Fibroblast of peridontal ligament (primary cell): Measurements from ENCODE around the gene CSRNP3.

Source experiments
- DNase-seq: peaks from one replicate; pipeline ENCODE4 v3.0.0-alpha.2; 2010; ENCODE audit errors: extremely low read depth

CSRNP3 gene, protein sequence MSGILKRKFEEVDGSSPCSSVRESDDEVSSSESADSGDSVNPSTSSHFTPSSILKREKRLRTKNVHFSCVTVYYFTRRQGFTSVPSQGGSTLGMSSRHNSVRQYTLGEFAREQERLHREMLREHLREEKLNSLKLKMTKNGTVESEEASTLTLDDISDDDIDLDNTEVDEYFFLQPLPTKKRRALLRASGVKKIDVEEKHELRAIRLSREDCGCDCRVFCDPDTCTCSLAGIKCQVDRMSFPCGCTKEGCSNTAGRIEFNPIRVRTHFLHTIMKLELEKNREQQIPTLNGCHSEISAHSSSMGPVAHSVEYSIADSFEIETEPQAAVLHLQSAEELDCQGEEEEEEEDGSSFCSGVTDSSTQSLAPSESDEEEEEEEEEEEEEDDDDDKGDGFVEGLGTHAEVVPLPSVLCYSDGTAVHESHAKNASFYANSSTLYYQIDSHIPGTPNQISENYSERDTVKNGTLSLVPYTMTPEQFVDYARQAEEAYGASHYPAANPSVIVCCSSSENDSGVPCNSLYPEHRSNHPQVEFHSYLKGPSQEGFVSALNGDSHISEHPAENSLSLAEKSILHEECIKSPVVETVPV

GRCh38 chr2:165469417-165469816 is at the start of gene CSRNP3:
Gene CSRNP3 (plus strand): TSS chr2:165469698. CDS start chr2:165595066, 125,368 bp downstream.
- DNase-seq, result peak; percentile 87

DNA sequence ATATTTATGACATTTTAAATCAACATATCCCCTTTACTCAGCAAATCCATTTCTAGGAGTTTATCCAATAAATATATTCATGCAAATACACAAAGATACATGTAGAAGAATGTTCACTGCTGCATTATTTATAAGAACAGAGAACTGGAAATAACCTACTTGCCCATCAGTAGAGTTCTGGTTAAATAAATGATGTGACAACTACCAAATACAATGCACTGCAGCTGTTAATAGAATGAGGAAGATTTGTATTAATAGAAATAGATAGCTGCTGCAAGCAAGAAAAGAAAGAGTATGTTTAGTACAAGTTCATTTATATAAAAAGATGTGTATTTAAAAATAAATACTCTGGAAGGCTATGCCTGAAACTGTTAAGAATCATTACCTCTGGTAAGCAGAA is 49.3 kb upstream of the CSRNP3 start:
- no peak for DNase-seq

DNA sequence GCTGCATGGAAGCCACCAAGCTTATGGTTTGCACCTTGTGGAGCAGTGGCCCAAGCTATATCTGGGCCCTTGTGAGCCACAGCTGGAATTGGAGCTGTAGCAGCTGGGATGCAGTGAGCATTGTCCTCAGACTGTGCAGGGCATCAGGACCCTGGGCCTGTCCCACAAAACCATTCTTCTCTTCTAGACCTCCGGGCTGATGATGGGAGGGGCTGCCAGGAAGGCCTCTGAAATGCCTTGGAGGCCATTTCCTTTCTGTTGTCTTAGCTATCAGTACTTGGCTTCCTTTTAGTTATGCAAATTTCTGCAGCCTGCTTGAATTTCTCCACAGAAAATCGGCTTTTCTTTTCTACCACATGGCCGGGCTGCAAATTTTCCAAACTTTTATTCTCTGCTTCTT is 46.4 kb upstream of the CSRNP3 start:
- DNase-seq, result no peak

GRCh38 chr2:165425556-165425955 is 43.9 kb upstream of the CSRNP3 start:
- DNase-seq, result no peak

DNA sequence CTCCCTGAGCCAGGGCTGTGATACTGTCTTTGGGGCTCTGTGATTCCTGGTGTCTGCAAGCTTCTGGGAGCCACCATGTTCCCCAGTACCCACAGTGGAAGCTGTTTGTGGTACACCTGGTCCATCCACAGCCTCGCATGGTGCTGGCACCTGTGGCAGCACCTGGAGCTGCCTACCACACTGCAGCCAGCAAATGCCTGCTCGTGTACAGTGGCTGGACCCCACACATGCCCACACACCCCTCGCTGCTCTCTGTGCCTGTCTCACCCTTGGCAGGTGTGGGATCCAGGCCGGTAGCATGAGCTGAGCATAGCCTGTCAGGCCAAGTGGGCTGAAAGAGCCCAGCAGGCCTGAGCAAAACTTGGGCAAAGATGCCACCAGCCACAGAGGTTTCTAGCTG is 41.8 kb upstream of the CSRNP3 start:
- no peak for DNase-seq

DNA sequence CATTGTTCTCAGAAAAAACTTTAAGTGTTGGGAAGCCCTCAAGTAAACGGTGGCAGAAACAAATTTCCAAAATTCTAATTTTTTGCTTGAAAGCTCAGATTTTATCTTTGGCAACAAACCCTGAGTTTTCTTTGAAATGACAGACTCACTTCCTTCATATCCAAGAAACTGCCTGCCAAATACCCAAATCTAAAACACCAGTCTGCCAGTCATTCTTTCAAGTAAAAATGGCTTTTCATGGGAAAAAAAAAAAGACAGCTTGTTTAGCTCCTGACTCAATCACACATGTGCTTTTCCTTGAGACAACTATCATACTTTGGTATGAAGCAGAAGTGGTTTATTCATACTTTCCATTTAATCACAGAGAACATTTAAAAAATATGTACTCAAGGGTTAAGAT is 40.6 kb upstream of the CSRNP3 start:
- peak; percentile 47 for DNase-seq

DNA sequence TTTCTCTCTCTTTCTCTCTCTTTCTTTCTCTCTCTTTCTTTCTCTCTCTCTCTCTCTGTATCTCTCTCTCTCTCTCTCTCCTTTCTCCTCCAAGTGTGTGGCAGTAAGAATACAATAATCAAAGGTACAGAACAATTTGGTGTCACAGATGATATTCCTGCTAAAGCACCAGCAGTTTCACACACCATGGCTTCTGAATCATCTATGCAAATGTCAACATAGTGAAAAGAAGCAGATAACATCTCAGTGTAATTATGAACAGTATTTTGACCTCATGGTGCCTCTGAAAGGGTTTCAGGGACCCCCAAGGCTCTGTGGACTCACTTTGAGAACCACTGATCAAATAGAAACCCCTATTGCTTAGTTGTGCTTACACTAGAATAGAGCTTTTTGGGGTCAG is 38.5 kb upstream of the CSRNP3 start:
- no peak for DNase-seq

GRCh38 chr2:165432234-165432966 is 37.1 kb upstream of the CSRNP3 start:
- no peak for DNase-seq

DNA sequence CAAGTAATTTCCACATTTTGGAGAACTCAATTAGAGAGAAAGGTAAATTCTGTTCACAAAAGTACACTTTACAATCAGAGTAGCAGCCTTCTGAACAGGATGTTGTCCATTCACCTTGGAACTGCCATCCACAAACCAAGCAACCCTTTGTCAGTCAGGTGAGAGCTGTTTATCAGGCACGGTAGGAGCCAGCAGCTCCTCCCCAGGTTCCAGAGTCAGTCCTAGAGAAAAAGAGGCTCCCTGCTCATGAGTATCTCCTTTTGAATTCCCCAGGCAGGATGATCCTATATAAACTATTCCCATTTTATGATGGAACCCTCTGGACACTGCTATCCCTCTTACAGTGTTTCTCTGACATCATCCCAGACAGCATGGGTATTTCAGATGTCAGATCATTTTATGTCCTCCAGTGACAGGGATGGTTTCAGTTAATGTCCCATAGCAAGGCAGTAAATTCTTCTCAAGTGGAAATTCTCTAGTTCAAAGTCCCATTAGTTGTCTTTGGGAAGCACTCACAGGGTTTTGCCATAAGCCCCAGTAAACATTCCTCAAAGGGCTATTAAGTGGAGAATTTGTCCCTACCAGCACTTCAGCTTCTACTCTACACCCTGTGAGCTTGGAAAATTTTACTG is 34.5 kb upstream of the CSRNP3 start:
- no peak for DNase-seq

- no peak for DNase-seq
Observed at GRCh38 chr2:165435611-165436010, 33.9 kb upstream of the CSRNP3 start.

DNA sequence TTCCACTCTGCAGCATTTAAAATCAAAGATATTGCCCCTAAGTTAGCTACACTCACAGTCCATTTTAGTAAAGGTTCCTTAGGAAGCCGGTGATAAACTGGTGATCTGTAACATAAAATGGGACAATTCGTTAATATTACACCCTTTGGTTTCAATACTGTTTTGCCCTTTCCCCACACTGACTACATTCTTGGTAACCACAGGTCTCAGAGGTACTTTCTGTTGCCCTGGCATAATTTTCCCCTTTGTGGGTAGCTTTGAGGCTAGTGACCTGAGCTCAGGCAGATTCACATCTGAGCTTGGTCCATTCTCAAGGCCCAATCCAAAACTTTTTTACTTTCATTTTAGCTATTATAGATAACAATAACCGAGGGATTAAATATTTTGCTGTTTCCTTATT is 32.9 kb upstream of the CSRNP3 start:
- no peak for DNase-seq

- peak; percentile 99 for DNase-seq
Observed at GRCh38 chr2:165440367-165440766, 29.1 kb upstream of the CSRNP3 start.

GRCh38 chr2:165443511-165443910 is 26.0 kb upstream of the CSRNP3 start:
- no peak for DNase-seq

GRCh38 chr2:165448406-165448805 is 21.1 kb upstream of the CSRNP3 start:
- no peak for DNase-seq

GRCh38 chr2:165450156-165450555 is 19.3 kb upstream of the CSRNP3 start:
- no peak for DNase-seq

GRCh38 chr2:165452327-165452726 is 17.2 kb upstream of the CSRNP3 start:
- DNase-seq, result no peak

DNA sequence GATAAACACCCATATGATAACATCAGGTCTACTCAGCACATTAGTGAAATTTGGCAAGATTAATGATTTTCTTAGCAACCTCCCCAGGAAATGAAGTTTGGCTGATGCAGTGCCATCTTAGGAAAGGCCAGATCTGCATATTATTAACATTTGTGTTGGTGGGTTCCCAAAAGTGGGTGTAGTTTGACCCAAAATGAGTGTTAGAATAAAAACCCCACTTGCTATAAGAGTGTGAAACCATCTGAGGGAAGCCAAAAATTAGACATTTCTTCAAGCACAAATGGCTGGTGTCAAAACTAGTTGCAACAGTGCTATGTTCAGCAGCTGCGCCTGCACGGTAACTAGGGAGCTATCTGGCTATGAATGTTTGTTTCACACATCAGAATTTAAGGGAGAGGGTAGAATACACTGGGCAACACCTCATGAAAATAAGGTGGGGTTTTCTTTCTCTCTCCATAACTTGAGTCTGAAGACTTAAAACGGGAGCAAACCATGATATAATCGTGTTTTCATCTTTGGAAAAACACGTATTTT is 15.9 kb upstream of the CSRNP3 start:
- no peak for DNase-seq

GRCh38 chr2:165454905-165455304 is 14.6 kb upstream of the CSRNP3 start:
- DNase-seq, result no peak

DNA sequence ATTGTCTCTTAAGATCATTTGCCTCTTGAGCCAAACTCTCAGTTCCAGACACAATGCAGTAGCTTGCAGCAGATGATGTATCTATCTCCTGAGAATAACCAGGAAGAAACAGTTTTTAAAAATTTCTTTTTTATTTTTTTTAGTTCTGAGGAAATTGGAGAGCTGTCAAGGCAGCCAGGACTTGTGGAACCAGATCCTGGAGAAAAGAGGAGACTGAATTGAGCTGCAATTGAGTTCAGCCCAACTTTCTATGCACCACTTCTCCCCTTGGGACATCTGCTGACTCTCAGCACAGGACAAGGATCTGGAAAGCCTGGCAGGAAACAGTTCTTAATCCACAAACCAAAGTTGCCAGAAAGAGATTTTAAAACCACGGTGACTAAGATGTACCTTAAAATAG is 13.5 kb upstream of the CSRNP3 start:
- DNase-seq, result peak; percentile 23

- no peak for DNase-seq
Observed at GRCh38 chr2:165462443-165462842, 7.1 kb upstream of the CSRNP3 start.

DNA sequence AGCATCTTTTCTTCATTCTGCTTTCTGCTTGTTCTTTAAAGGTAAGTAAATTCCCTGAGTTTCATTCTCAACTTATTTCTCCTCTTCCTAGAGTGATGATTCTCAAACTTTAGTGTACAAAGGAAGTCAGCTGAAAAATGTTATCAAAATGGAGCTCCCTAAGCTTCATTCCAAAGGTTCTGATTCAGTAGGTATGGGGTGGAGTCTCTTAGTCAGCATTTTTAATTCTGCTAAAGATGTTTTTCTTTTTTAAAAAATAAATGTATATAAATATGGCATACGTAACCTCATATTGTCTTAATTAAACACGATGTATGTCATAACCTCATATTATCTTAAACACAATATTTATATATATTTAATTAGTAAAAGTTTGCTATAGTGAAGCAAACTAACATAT is 3.1 kb upstream of the CSRNP3 start:
- no peak for DNase-seq

DNA sequence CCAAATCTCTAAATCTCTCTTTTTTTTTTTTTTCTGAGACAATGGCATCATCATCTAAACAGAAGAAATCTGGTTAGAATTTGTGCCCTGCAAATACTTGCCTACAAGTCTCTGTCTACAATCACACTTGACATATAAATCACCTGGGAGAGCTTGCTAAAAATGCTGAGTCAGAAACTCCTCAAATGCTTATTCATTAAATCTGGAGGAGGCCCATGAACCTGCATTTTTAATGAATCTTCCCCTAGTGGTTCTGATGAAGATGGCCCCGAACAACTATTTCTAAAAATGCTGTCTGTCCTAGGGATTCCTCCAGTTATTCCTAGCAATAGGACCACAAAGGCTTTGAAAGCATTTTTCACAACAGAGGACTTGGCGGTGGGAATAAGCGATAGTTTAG is 1.6 kb upstream of the CSRNP3 start:
- no peak for DNase-seq
